ENCODE results near the gene OSBPL8. TPM values are rescaled to one million over a fixed set of nuclear protein-coding genes. Genes with fewer than 3 reads are reported as not detected.

The OSBPL8 gene
- total and polyA plus RNA-seq, 7 donors, result 7.6 to 64.3 (median 44.8) TPM

GRCh38 chr12:76451528-76451927, 108.0 kb downstream of the OSBPL8 start:
- WGBS, 2 donors, result 82 to 95% methylated on average over 6 of the region's 6 CpGs
- TF ChIP-seq POLR2A (IDR thresholded peaks at IDR 0.05), result no peak
- TF ChIP-seq EP300 (IDR thresholded peaks at IDR 0.05), result no peak
- no peak for TF ChIP-seq POLR2AphosphoS5 (IDR thresholded peaks at IDR 0.05)
- TF ChIP-seq CTCF (IDR thresholded peaks at IDR 0.05), result no peak
- no peak overlapping the region for H3K4me3 ChIP-seq
- no peak for DNase-seq
- peaks cover 0 to 8% (median 5%) of the 10 kb centered on the region in 4 donors for H3K4me1 ChIP-seq
- H3K27me3 ChIP-seq, result no peaks in the 10 kb centered on the region
- intact Hi-C loops (cut with DNase I), result no loop called here
- H3K36me3 ChIP-seq, result no peaks in the 10 kb centered on the region
- H3K27ac ChIP-seq, result no peak overlapping the region
- H3K9me3 ChIP-seq, result no peaks in the 10 kb centered on the region

GRCh38 chr12:76450690-76451089, 108.9 kb downstream of the OSBPL8 start:
- no peaks in the 10 kb centered on the region for H3K36me3 ChIP-seq
- intact Hi-C loops (cut with DNase I), result no loop called here
- 84 to 87% methylated on average over 3 of the region's 3 CpGs for WGBS, 2 donors
- H3K4me1 ChIP-seq, result peaks cover 0 to 6% (median 4%) of the 10 kb centered on the region in 4 donors
- no peak overlapping the region for H3K4me3 ChIP-seq
- DNase-seq, result no peak
- H3K27me3 ChIP-seq, result no peaks in the 10 kb centered on the region
- TF ChIP-seq EP300 (IDR thresholded peaks at IDR 0.05) (no peak), POLR2A (IDR thresholded peaks at IDR 0.05) (no peak), CTCF (IDR thresholded peaks at IDR 0.05) (no peak), POLR2AphosphoS5 (IDR thresholded peaks at IDR 0.05) (no peak)
- no peak overlapping the region for H3K27ac ChIP-seq
- no peaks in the 10 kb centered on the region for H3K9me3 ChIP-seq

GRCh38 chr12:76449993-76450392, 109.6 kb downstream of the OSBPL8 start:
- H3K4me1 ChIP-seq, result peaks cover 0 to 4% (median 0%) of the 10 kb centered on the region in 4 donors
- no peaks in the 10 kb centered on the region for H3K9me3 ChIP-seq
- H3K27ac ChIP-seq, result no peak overlapping the region
- intact Hi-C loops (cut with DNase I), result no loop called here
- H3K36me3 ChIP-seq, result no peaks in the 10 kb centered on the region
- no peak for DNase-seq
- no peak overlapping the region for H3K4me3 ChIP-seq
- 96% methylated on average over 3 of the region's 3 CpGs for WGBS, 2 donors
- no peaks in the 10 kb centered on the region for H3K27me3 ChIP-seq
- TF ChIP-seq EP300 (IDR thresholded peaks at IDR 0.05) (no peak), POLR2A (IDR thresholded peaks at IDR 0.05) (no peak), CTCF (IDR thresholded peaks at IDR 0.05) (no peak), POLR2AphosphoS5 (IDR thresholded peaks at IDR 0.05) (no peak)

- Histone ChIP-seq H3K36me3 (no peaks in the 10 kb centered on the region), H3K9me3 (no peaks in the 10 kb centered on the region), H3K4me3 (no peak overlapping the region), H3K27ac (peak overlapping the region in 1 of 4 donors; percentile 16), H3K4me1 (peaks cover 0 to 4% (median under 1%) of the 10 kb centered on the region in 4 donors), H3K27me3 (no peaks in the 10 kb centered on the region)
- TF ChIP-seq CTCF (IDR thresholded peaks at IDR 0.05) (no peak), POLR2A (IDR thresholded peaks at IDR 0.05) (no peak), POLR2AphosphoS5 (IDR thresholded peaks at IDR 0.05) (no peak), EP300 (IDR thresholded peaks at IDR 0.05) (no peak)
- DNase-seq, result no peak
- WGBS, 2 donors, result 85 to 93% methylated on average over 2 of the region's 2 CpGs
- intact Hi-C loops (cut with DNase I), result no loop called here
Measured at GRCh38 chr12:76449583-76449982, 110.0 kb downstream of the OSBPL8 start.

GRCh38 chr12:76449016-76449415, 110.6 kb downstream of the OSBPL8 start:
- Histone ChIP-seq H3K27me3 (no peaks in the 10 kb centered on the region), H3K4me1 (peaks cover 0 to 7% (median 2%) of the 10 kb centered on the region in 4 donors), H3K4me3 (no peak overlapping the region), H3K9me3 (no peaks in the 10 kb centered on the region), H3K36me3 (no peaks in the 10 kb centered on the region), H3K27ac (peak overlapping the region in 1 of 4 donors; percentile 16)
- DNase-seq, result no peak
- intact Hi-C loops (cut with DNase I), result no loop called here
- WGBS, 2 donors, result 93% methylated on average over 1 of the region's 1 CpG
- TF ChIP-seq POLR2AphosphoS5 (IDR thresholded peaks at IDR 0.05) (no peak), POLR2A (IDR thresholded peaks at IDR 0.05) (no peak), CTCF (IDR thresholded peaks at IDR 0.05) (no peak), EP300 (IDR thresholded peaks at IDR 0.05) (no peak)

All from sigmoid colon (tissue), 7 donors.